LHCN-M2 (cell line): ENCODE results near the gene CIDEB. TPM values are rescaled to one million over a fixed set of nuclear protein-coding genes. Genes with fewer than 3 reads are reported as not detected.
A peak's percentile ranks its signal among the peaks of the same experiment; 100 is the strongest.

ENCODE experiments used
- DNase-seq: peaks from one replicate; pipeline ENCODE4 v3.0.0-alpha.2; 2012; ENCODE audit warnings: low read depth
- total RNA-seq: library from RNA; depleted of rRNA; stranded (reverse); fragments of >200 nt; gene quantifications from 2 replicates; pipeline ENCODE4 v1.2.3, GENCODE V29; 2014

Gene CIDEB
- total RNA-seq, 1 experiment from 2014 or later = 0.34 TPM

GRCh38 chr14:24291446-24292117 is 16.2 kb downstream of the CIDEB start:
- no peak for DNase-seq

- no peak for DNase-seq
These were observed 17.0 kb downstream of the CIDEB start for GRCh38 chr14:24290746-24291145.

DNA sequence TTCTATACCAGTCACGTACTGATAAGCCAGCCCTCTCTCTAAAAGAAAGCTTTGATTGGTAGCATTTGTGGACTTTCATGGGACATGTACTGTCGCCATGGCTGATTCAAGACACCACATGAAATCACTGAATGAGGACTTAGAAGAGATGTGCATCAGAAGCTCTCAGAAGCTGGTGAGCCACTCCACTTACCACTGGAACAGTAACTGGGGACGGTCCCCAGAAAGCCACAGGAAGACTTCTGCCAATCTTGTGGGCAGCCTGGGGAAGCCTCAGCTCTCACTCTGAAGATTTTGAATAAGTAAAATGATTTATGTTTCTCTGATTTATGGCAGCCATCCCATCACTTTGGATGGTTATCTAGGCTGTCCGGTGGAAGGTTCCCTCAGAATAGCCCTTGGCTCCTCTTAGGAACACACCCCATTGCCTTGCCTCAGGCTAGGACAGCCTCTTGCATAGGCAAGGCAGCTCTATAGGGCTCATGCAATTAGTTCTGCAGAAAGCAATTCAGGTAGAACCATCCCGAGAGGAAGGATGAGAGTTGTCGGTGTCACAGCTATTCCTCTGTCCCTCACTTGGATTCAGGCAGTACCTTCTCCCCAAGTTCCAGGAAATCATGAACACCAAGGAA is 18.0 kb downstream of the CIDEB start:
- no peak for DNase-seq

DNA sequence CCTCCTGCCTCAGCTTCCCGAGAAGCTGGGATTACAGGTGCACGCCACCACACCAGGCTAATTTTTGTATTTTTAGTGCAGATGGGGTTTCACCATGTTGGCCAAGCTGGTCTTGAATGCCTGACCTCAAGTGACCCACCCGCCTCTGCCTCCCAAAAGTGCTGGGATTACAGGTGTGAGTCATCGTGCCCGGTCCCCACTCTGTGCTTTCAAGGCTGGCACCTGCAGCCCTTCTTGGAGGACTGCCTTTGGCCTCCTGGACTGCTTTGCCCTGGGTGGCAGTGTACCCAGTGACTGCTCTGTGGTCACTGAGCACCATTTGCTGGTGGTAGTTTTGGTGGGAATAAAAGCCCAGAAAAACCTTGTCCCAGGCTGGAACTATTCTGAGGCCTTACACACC is 20.8 kb downstream of the CIDEB start:
- DNase-seq = no peak

- DNase-seq = no peak
These were observed 22.4 kb downstream of the CIDEB start for GRCh38 chr14:24285351-24285750.

- DNase-seq = no peak
These were observed 23.2 kb downstream of the CIDEB start for GRCh38 chr14:24284501-24285035.

- no peak for DNase-seq
These were observed 23.8 kb downstream of the CIDEB start for GRCh38 chr14:24283796-24284460.

GRCh38 chr14:24282736-24283135 is 25.0 kb downstream of the CIDEB start:
- DNase-seq = no peak

- DNase-seq = no peak
These were observed 26.1 kb downstream of the CIDEB start for GRCh38 chr14:24281636-24282035.

GRCh38 chr14:24280797-24281460 is 26.8 kb downstream of the CIDEB start:
- DNase-seq = no peak

DNA sequence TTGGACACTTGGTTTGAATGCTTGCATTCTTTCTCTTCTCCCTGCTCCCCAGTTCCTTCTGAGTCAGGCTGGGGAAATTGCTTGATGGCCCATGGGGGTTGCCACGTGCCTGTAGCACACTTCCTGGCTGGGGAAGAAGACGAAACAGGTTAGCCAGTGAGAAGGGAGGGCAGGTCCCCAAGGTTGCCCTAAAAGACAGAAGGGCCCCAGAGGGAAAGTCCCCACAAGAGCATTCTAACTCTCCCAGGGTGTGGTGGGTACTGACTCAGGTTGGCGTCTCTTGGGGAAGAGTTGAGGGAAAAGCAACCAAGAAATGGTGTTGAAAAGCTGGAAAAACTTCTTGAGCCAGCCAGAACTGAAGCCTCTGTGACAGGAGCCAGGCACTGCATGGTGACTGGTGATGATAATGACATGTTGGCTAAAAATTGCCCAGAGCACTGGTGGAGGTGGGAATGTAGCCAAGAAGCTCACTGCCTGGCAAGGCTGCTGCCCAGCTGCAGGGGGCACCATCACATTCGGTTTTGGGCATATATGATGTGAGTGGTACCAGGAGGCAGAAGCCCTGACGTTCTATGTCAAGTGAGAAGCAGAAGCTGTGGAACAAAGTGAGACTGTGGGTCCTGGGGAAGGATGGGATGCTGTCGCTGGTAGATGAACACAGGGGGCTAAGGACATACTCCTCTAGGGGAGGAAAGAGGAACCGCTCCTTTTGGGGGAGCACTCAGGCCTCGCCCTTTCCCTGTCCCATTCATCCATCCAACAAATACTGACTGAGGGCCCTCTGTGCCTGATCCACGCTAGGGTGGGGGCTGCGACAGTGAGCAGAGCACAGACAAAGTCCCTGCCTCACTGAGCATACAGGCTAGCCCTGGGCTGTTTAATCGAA is 28.2 kb downstream of the CIDEB start:
- DNase-seq = peak; percentile 23

DNA sequence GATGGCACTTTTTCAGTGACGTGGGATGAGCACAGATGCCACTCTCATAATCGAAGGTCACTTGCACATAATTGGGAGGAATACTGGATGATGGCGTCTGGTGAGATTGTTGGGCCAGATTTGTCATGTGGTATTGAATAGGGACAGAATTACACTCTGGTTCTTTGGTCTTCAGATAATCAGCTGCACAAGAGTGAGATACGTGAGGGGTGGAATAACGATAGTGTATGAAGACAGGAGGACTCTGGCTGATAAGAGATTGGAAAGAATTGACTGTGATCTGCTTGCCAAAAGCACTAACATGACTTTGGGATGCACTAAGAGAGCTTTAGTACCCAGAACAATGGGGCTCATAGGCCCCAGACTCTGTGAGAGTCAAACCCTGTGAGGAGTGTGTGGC is 29.4 kb downstream of the CIDEB start:
- DNase-seq = no peak

DNA sequence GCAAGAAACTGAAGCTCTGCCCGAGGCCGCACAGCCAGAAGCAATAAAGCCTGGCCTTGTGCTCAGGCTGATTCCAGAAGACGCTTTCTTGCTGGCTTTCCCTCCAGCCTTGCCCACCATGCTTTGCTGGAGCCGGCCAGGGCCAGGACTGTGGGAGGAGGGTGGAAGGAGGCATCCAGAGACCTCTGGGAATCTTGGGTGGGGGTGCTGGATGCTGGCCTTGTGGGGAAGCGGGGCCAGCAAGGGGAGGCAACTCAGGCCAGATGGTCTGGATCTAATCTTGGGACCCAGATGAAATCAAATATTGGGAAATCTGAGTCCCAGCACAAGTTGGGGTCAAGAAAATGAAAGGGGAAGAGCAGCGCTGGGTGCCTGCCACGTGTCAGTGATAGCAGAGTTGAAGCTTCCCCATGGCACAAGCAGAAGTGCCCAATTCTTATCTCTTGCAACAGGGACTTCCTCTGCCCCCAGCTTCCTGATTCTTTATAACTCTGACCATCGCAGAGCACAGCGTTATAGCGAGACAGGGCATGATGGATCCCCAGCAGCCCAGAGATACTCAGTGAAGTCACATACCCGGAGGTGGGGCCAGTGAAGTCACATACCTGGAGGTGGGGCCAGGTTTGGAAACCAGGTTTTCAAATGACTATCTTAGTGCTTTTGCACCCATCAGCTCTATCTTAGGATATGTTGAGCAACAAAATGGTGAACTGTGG is 30.0 kb downstream of the CIDEB start:
- DNase-seq = no peak

DNA sequence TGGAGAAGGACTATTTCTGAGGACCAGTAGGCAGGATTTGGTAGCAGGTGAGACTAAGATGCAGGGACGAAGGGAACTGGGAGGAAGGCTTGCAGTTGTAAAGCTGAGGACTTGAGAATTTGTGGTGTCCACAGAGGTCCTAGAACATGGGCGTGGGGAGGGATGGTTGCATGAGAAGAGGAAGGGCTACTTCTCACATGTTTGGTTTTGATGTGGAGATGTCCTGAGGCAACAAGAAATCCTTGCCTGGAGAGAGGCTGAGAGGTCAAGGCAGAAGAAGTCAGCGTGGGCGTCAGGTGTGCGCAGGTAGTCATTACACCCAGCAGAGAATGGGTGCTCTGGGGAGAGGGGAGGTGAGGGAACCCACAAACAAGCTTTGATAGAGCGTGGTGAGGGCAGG is 30.7 kb downstream of the CIDEB start:
- DNase-seq = no peak

DNA sequence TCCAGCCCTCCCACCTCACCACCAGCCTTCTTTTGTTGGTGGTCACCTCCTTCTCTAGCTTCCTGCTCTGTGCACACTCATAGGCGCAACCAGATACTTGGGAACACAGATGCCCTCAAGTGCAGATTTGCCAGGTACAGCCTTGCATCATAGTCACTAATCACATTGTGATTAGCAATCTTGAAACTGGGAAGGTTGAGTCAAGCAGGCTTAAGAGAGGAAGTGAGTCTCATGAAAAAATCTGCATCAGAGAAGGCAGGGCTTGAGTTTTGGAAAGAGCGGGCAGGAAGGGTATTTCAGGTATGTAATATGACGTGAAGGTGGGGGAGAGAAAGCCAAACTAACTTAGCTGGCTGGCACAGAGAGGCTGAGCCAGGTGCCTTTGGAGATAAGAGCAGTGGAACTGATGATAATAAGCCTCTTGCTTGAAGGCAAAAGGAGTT is 33.7 kb downstream of the CIDEB start:
- no peak for DNase-seq

GRCh38 chr14:24273422-24273998 is 34.3 kb downstream of the CIDEB start:
- no peak for DNase-seq

- DNase-seq = no peak
These were observed 35.3 kb downstream of the CIDEB start for GRCh38 chr14:24272467-24272866.

DNA sequence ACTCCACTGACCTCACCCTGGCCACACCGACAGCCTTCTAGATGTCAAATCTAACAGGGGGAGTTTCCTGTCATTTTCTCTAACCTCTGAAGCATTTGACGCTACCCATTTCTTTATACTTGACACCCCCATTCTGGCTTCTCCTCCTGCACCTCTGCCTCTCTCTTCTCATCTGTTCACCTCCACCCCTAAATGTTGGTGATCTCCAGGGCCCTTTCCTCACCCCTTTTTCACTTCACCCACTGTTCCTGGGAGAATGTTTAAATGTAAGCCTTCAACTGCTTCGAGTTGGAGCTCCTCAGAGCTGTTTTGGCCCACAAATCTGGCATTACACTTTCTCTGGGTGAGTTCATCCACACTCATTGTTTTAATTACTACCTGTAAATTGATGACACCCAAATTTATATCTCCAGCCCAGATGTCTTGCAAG is 35.9 kb downstream of the CIDEB start:
- DNase-seq = no peak

DNA sequence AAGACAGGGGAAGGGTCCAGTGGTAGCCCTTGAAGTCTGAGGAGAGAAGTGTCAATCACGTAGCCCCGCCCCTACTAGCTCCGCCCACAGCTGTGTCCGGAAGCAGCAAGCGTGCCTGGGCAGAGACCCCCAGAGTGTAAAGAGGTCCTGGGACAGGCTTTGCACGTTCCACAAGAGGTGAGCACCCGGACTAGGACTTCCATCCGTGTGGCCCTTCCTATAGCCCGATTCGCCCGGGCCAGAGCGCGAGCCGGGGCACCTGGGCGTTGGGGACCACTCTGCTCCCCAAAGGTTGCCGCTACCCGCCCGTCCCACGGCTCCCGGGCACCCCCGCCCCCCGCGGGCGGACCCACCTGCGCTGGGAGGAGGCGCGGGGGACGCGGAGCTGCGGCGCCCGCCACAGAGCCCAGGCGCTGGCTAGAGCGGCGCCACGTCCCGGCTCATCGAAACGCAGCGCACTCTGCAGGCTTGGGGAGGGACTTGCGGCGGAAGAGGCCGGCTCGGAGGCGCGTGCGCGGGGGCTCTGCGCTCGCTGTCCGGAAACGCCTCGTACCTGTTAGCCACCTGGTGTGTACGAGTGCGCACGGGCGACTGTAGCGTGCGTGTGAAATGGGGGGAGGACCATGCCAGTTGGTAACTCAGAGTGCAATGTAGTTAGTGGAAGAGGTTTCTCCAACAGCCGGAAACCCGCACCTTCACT is 36.5 kb downstream of the CIDEB start, which contains the start of gene RABGGTA:
TSS of gene RABGGTA (minus strand) at position 464 of the 700 bp plus-strand sequence. CDS start 482 bp downstream, outside the sequence.
- DNase-seq = peak; percentile 78
